HepG2 (cell line): ENCODE results near the gene RAPGEF6. TPM values are rescaled to one million over a fixed set of nuclear protein-coding genes. Genes with fewer than 3 reads are reported as not detected.

Experiments
- CCAR2 ChIP-seq: fragments of 200-400 bp; formaldehyde crosslinking; optimal IDR thresholded peaks from 2 replicates; pipeline ENCODE3; 2018; ENCODE audit warnings: low read depth, mild to moderate bottlenecking, low read length, moderate library complexity
- CERS6 ChIP-seq: sonication (generic); formaldehyde crosslinking; IDR thresholded peaks from 2 replicates; pipeline ENCODE4 v1.5.0; 2020; ENCODE audit warnings: missing genetic modification reagents
- CREB1 ChIP-seq, 2 experiments: fragments of 450-650 bp in 1 of 2; IDR thresholded peaks; 2 replicates each; pipeline ENCODE4 v1.6.1; 2016 to 2017; ENCODE audit warnings: control low read depth in 1 of 2, mild to moderate bottlenecking in 1 of 2, missing compliant biosample characterization in 1 of 2, missing genetic modification characterization in 1 of 2
- ERF ChIP-seq: IDR thresholded peaks from 2 replicates; pipeline ENCODE4 v1.6.1; 2018; ENCODE audit warnings: missing biosample characterization, missing genetic modification reagents
- FOXA1 ChIP-seq, 2 experiments: fragments of 450-650 bp in 1 of 2; sonication (generic) in 1 of 2; formaldehyde crosslinking in 1 of 2; IDR thresholded peaks; 2 replicates each; pipeline versions ENCODE4 v1.4.0 to v1.6.1; 2016 to 2020; ENCODE audit warnings: missing genetic modification reagents in 1 of 2
- GATAD2A ChIP-seq: IDR thresholded peaks from 2 replicates; pipeline ENCODE4 v1.6.1; 2016
- KLF12 ChIP-seq: sonication (generic); formaldehyde crosslinking; IDR thresholded peaks from 2 replicates; pipeline ENCODE4 v1.4.0; 2020; ENCODE audit warnings: missing genetic modification reagents, borderline replicate concordance
- MED1 ChIP-seq: sonication (generic); formaldehyde crosslinking; IDR thresholded peaks from 2 replicates; pipeline ENCODE4 v1.4.0; 2020; ENCODE audit warnings: missing genetic modification reagents
- MTA3 ChIP-seq: sonication (generic); formaldehyde crosslinking; IDR thresholded peaks from 2 replicates; pipeline ENCODE4 v1.4.0; 2020; ENCODE audit warnings: missing genetic modification reagents
- PTBP1 ChIP-seq: fragments of 200-400 bp; formaldehyde crosslinking; IDR thresholded peaks from 2 replicates; pipeline ENCODE4 v1.6.1; 2018; ENCODE audit warnings: low read length, low read depth; ENCODE audit not compliant: poor library complexity, severe bottlenecking
- SALL1 ChIP-seq: sonication (generic); formaldehyde crosslinking; IDR thresholded peaks from 2 replicates; pipeline ENCODE4 v1.8.0; 2022; ENCODE audit warnings: mild to moderate bottlenecking, missing genetic modification reagents
- SNRNP70 ChIP-seq: fragments of 200-400 bp; formaldehyde crosslinking; IDR thresholded peaks from 2 replicates; pipeline ENCODE4 v1.6.1; 2017; ENCODE audit warnings: mild to moderate bottlenecking, low read depth, low read length, moderate library complexity
- SUZ12 ChIP-seq: fragments of 150-350 bp; IDR thresholded peaks from 2 replicates; pipeline ENCODE4 v1.6.1; 2014; ENCODE audit warnings: low read depth, low read length
- THYN1 ChIP-seq: sonication (generic); formaldehyde crosslinking; IDR thresholded peaks from 2 replicates; pipeline ENCODE4 v1.8.1; 2023; ENCODE audit warnings: low read depth, mild to moderate bottlenecking, moderate library complexity, missing genetic modification reagents, borderline replicate concordance
- TOE1 ChIP-seq: sonication (generic); formaldehyde crosslinking; IDR thresholded peaks from 2 replicates; pipeline ENCODE4 v1.4.0; 2020; ENCODE audit warnings: mild to moderate bottlenecking, missing genetic modification reagents
- ZNF124 ChIP-seq: sonication (generic); formaldehyde crosslinking; IDR thresholded peaks from 2 replicates; pipeline ENCODE4 v1.4.0; 2020; ENCODE audit warnings: missing genetic modification reagents
- ZNF253 ChIP-seq: sonication (generic); formaldehyde crosslinking; IDR thresholded peaks from 2 replicates; pipeline ENCODE4 v1.8.0; 2022; ENCODE audit warnings: mild to moderate bottlenecking, missing genetic modification reagents, borderline replicate concordance
- ZNF34 ChIP-seq: sonication (generic); formaldehyde crosslinking; IDR thresholded peaks from 2 replicates; pipeline ENCODE4 v1.4.0; 2020; ENCODE audit warnings: mild to moderate bottlenecking, missing genetic modification reagents, borderline replicate concordance
- ZNF512 ChIP-seq: sonication (generic); formaldehyde crosslinking; IDR thresholded peaks from 2 replicates; pipeline ENCODE4 v1.4.0; 2020; ENCODE audit warnings: mild to moderate bottlenecking, missing genetic modification reagents
- ZNF550 ChIP-seq: sonication (generic); formaldehyde crosslinking; IDR thresholded peaks from 2 replicates; pipeline ENCODE4 v1.4.0; 2020; ENCODE audit warnings: mild to moderate bottlenecking, missing genetic modification reagents, borderline replicate concordance
- ZNF713 ChIP-seq: sonication (generic); formaldehyde crosslinking; IDR thresholded peaks from 2 replicates; pipeline ENCODE4 v1.4.0; 2020; ENCODE audit warnings: mild to moderate bottlenecking, missing genetic modification reagents
- polyA plus RNA-seq, 8 experiments: library from polyadenylated mRNA; depleted of rRNA in 3 of 8; stranded (reverse) in 7 of 8; unstranded in 1 of 8; fragments of >200 nt; fragmentation: Illumina TruSeq in 4 of 8; extraction: Trizol in 4 of 8; gene quantifications; 2 replicates each; pipeline versions ENCODE4 v1.2.1 to v1.2.3, GENCODE V29; 2011 to 2016; ENCODE audit warnings: low read depth in 4 of 8, missing spikeins in 1 of 8, mixed read lengths in 1 of 8; ENCODE audit not compliant: insufficient read depth in 1 of 8
- total RNA-seq, 5 experiments: library from RNA; depleted of rRNA; stranded (reverse); fragments of >200 nt; fragmentation: Illumina TruSeq; extraction: Trizol; gene quantifications; 2 replicates each; pipeline ENCODE4 v1.2.3, GENCODE V29; 2016; ENCODE audit warnings: low read depth in 1 of 5
- TF ChIP-seq, protein P1 (sequence below): sonication (generic); formaldehyde crosslinking; IDR thresholded peaks from 2 replicates; pipeline ENCODE4 v1.4.0; 2020; ENCODE audit warnings: missing genetic modification reagents, borderline replicate concordance
- TF ChIP-seq, protein P2 (sequence below): sonication (generic); formaldehyde crosslinking; IDR thresholded peaks from 2 replicates; pipeline ENCODE4 v1.8.0; 2022; ENCODE audit warnings: low read depth, missing genetic modification reagents

Gene RAPGEF6
- total and polyA plus RNA-seq, 2 of the 13 experiments (the other 11 are each of a cell fraction or from before 2014, with no cell fraction given): 7.7 to 24.6 TPM

DNA sequence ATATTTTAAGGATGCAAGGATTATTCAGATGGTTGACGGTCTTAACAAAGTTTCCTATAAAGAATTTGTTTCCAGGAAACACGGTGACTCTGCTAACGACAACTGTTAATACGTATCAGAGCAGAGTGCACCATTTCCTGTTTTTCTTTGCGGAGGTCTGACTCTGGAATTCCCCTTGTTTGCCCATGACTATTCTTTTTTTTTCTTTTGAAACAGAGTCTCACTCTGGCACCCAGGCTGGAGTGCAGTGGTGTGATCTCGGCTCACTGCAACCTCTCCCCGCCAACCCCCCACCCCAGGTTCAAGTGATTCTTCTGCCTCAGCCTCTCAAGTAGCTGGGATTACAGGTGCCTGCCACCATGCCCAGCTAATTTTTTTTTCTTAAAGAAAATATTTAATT, 255.3 kb downstream of the RAPGEF6 start (continued):
- TF ChIP-seq SALL1 (peak; percentile 60), ZNF713 (CRISPR knock-in tag) (no peak), CREB1 (IDR thresholded peaks at IDR 0.05) (no peak), CREB1 (CRISPR knock-in tag; IDR thresholded peaks at IDR 0.05) (no peak), ZNF124 (CRISPR knock-in tag) (no peak), SNRNP70 (no peak), ZNF512 (no peak), MTA3 (CRISPR knock-in tag) (no peak), GATAD2A (CRISPR knock-in tag) (peak; percentile 50; the same call in 1 of the 2 replicates), ZNF34 (CRISPR knock-in tag) (no peak), KLF12 (no peak), CERS6 (no peak), SUZ12 (no peak), CCAR2 (no peak), MED1 (CRISPR knock-in tag) (peak; percentile 71), TOE1 (CRISPR knock-in tag) (no peak), ZNF550 (CRISPR knock-in tag) (no peak), ZNF253 (CRISPR knock-in tag) (no peak), THYN1 (no peak), PTBP1 (no peak), ERF (CRISPR knock-in tag) (0 out of 2 replicates have a peak, but pooled peaks have one; percentile 13), FOXA1 (IDR thresholded peaks at IDR 0.05) (no peak), FOXA1 (CRISPR knock-in tag; IDR thresholded peaks at IDR 0.05) (0 out of 2 replicates have a peak, but pooled peaks have one; percentile 22)
- TF ChIP-seq, protein P1, sequence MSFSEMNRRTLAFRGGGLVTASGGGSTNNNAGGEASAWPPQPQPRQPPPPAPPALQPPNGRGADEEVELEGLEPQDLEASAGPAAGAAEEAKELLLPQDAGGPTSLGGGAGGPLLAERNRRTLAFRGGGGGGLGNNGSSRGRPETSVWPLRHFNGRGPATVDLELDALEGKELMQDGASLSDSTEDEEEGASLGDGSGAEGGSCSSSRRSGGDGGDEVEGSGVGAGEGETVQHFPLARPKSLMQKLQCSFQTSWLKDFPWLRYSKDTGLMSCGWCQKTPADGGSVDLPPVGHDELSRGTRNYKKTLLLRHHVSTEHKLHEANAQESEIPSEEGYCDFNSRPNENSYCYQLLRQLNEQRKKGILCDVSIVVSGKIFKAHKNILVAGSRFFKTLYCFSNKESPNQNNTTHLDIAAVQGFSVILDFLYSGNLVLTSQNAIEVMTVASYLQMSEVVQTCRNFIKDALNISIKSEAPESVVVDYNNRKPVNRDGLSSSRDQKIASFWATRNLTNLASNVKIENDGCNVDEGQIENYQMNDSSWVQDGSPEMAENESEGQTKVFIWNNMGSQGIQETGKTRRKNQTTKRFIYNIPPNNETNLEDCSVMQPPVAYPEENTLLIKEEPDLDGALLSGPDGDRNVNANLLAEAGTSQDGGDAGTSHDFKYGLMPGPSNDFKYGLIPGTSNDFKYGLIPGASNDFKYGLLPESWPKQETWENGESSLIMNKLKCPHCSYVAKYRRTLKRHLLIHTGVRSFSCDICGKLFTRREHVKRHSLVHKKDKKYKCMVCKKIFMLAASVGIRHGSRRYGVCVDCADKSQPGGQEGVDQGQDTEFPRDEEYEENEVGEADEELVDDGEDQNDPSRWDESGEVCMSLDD (CRISPR knock-in tag): no peak
- TF ChIP-seq, protein P2, sequence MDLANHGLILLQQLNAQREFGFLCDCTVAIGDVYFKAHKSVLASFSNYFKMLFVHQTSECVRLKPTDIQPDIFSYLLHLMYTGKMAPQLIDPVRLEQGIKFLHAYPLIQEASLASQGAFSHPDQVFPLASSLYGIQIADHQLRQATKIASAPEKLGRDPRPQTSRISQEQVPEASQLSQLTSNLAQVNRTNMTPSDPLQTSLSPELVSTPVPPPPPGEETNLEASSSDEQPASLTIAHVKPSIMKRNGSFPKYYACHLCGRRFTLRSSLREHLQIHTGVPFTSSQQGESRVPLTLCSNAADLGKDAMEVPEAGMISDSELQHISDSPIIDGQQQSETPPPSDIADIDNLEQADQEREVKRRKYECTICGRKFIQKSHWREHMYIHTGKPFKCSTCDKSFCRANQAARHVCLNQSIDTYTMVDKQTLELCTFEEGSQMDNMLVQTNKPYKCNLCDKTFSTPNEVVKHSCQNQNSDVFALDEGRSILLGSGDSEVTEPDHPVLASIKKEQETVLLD (CRISPR knock-in tag): no peak
